Tibial nerve (tissue), 4 donors: ENCODE results near the gene RHOD. TPM values are rescaled to one million over a fixed set of nuclear protein-coding genes. Genes with fewer than 3 reads are reported as not detected.

Source experiments
- DNase-seq, 2 donors: peaks; one replicate each; pipeline ENCODE4 v3.0.0-alpha.2; 2019; ENCODE audit warnings: low spot score in 2 of 2
- H3K27ac ChIP-seq, 4 donors: fragments of 200-600 bp; sonication (generic) in 3 of 4; one replicate each; pipeline ENCODE4 v1.5.1; 2017 to 2019; ENCODE audit warnings: mild to moderate bottlenecking in 1 of 4
- H3K27me3 ChIP-seq, 2 donors: fragments of 200-600 bp; sonication (generic) in 1 of 2; one replicate each; pipeline versions ENCODE4 v1.5.1 to v1.6.0; 2017 to 2019
- H3K36me3 ChIP-seq, 3 donors: fragments of 200-600 bp; sonication (generic); one replicate each; pipeline ENCODE4 v1.5.1; 2018 to 2019
- H3K4me1 ChIP-seq, 4 donors: fragments of 200-600 bp; sonication (generic) in 3 of 4; one replicate each; pipeline ENCODE4 v1.5.1; 2017 to 2019
- H3K4me3 ChIP-seq, 4 donors: fragments of 200-600 bp; sonication (generic) in 3 of 4; one replicate each; pipeline ENCODE4 v1.5.1; 2017 to 2019; ENCODE audit warnings: mild to moderate bottlenecking in 1 of 4, moderate library complexity in 1 of 4
- H3K9me3 ChIP-seq, 4 donors: fragments of 200-600 bp; sonication (generic) in 3 of 4; one replicate each; pipeline ENCODE4 v1.5.1; 2017 to 2019
- CTCF ChIP-seq, 5 experiments: fragments of 200-600 bp in 3 of 5; fragments of 450-650 bp in 2 of 5; sonication (generic) in 3 of 5; IDR thresholded peaks; one replicate each; pipeline ENCODE4 v1.5.1; 2016 to 2019; ENCODE audit warnings: antibody characterized with exemption in 5 of 5, mild to moderate bottlenecking in 3 of 5, moderate library complexity in 2 of 5
- EP300 ChIP-seq, 2 donors: sonication (generic); formaldehyde crosslinking; IDR thresholded peaks; one replicate each; pipeline ENCODE4 v1.6.1; 2017; ENCODE audit warnings: antibody characterized with exemption in 2 of 2, mild to moderate bottlenecking in 1 of 2
- POLR2A ChIP-seq, 2 donors: fragments of 450-650 bp; IDR thresholded peaks; one replicate each; pipeline ENCODE4 v1.6.1; 2017; ENCODE audit warnings: antibody characterized with exemption in 2 of 2, mild to moderate bottlenecking in 2 of 2, moderate library complexity in 2 of 2
- WGBS, 2 donors: methylation state at CpG; one replicate each; pipeline ENCODE4 v1.1.5; 2018; 5-methylcytosine and 5-hydroxymethylcytosine counted together
- total RNA-seq, 4 donors: library from RNA; depleted of rRNA; stranded (reverse); fragments of >200 nt; gene quantifications; one replicate each; pipeline ENCODE4 v1.1.0, GENCODE V29; 2016

Gene RHOD
- total RNA-seq, 4 donors from 2014 or later: 15.9 to 30.8 (median 24.4) TPM

- no peaks in the 10 kb centered on the region for H3K9me3 ChIP-seq
- no peak for TF ChIP-seq EP300 (IDR thresholded peaks at IDR 0.05)
- TF ChIP-seq CTCF (IDR thresholded peaks at IDR 0.05): no peak
- no peak for TF ChIP-seq POLR2A (IDR thresholded peaks at IDR 0.05)
- DNase-seq: no peak
- no peak overlapping the region for H3K27ac ChIP-seq
- H3K36me3 ChIP-seq: no peaks in the 10 kb centered on the region
- no peak overlapping the region for H3K4me3 ChIP-seq
- 58 to 60% methylated on average over 12 to 18 of the region's 18 CpGs for WGBS, 2 donors
- H3K27me3 ChIP-seq: no peaks in the 10 kb centered on the region
- peaks cover 0 to 7% (median 0%) of the 10 kb centered on the region in 4 donors for H3K4me1 ChIP-seq
These were observed 12.9 kb upstream of the RHOD start for GRCh38 chr11:67043572-67044349.

- H3K9me3 ChIP-seq: no peaks in the 10 kb centered on the region
- no peak overlapping the region for H3K27ac ChIP-seq
- no peak overlapping the region for H3K4me3 ChIP-seq
- no peaks in the 10 kb centered on the region for H3K36me3 ChIP-seq
- peaks cover 0 to 7% (median 0%) of the 10 kb centered on the region in 4 donors for H3K4me1 ChIP-seq
- no peaks in the 10 kb centered on the region for H3K27me3 ChIP-seq
- 60 to 62% methylated on average over 13 to 14 of the region's 14 CpGs for WGBS, 2 donors
- TF ChIP-seq POLR2A (IDR thresholded peaks at IDR 0.05) (no peak), CTCF (IDR thresholded peaks at IDR 0.05) (no peak), EP300 (IDR thresholded peaks at IDR 0.05) (no peak)
- no peak for DNase-seq
These were observed 12.2 kb upstream of the RHOD start for GRCh38 chr11:67044496-67044895.

GRCh38 chr11:67045314-67045713 lies 11.3 kb upstream of the RHOD start:
- no peak for TF ChIP-seq EP300 (IDR thresholded peaks at IDR 0.05)
- TF ChIP-seq CTCF (IDR thresholded peaks at IDR 0.05): no peak
- no peak for TF ChIP-seq POLR2A (IDR thresholded peaks at IDR 0.05)

GRCh38 chr11:67048515-67049130 lies 8.0 kb upstream of the RHOD start:
- DNase-seq: no peak
- TF ChIP-seq EP300 (IDR thresholded peaks at IDR 0.05) (no peak), POLR2A (IDR thresholded peaks at IDR 0.05) (no peak), CTCF (IDR thresholded peaks at IDR 0.05) (no peak)

More at GRCh38 chr11:67045314-67045713, 11.3 kb upstream of the RHOD start:
- 66 to 73% methylated on average over 14 of the region's 14 CpGs for WGBS, 2 donors
- Histone ChIP-seq H3K36me3 (no peaks in the 10 kb centered on the region), H3K27me3 (no peaks in the 10 kb centered on the region), H3K9me3 (no peaks in the 10 kb centered on the region), H3K4me1 (peaks cover 0 to 7% (median 0%) of the 10 kb centered on the region in 4 donors), H3K4me3 (no peak overlapping the region), H3K27ac (no peak overlapping the region)
- DNase-seq: no peak

GRCh38 chr11:67050139-67050538 lies 6.5 kb upstream of the RHOD start:
- no peak for DNase-seq
- no peaks in the 10 kb centered on the region for H3K36me3 ChIP-seq
- WGBS, 2 donors: 40 to 80% methylated on average over 1 to 3 of the region's 3 CpGs
- H3K4me1 ChIP-seq: peaks cover 0 to 3% (median under 1%) of the 10 kb centered on the region in 4 donors
- no peak overlapping the region for H3K4me3 ChIP-seq
- no peaks in the 10 kb centered on the region for H3K9me3 ChIP-seq
- H3K27ac ChIP-seq: no peak overlapping the region
- TF ChIP-seq POLR2A (IDR thresholded peaks at IDR 0.05) (no peak), CTCF (IDR thresholded peaks at IDR 0.05) (no peak), EP300 (IDR thresholded peaks at IDR 0.05) (no peak)
- H3K27me3 ChIP-seq: peaks cover 0 to 7% of the 10 kb centered on the region in 2 donors

More at GRCh38 chr11:67048515-67049130, 8.0 kb upstream of the RHOD start:
- Histone ChIP-seq H3K9me3 (no peaks in the 10 kb centered on the region), H3K27me3 (peaks cover 0 to 7% of the 10 kb centered on the region in 2 donors), H3K4me1 (peaks cover 0 to 7% (median 1%) of the 10 kb centered on the region in 4 donors), H3K27ac (no peak overlapping the region), H3K4me3 (no peak overlapping the region), H3K36me3 (no peaks in the 10 kb centered on the region)
- WGBS, 2 donors: 96 to 98% methylated on average over 12 to 13 of the region's 22 CpGs
